Prostate gland (tissue), 2 donors: Measurements from ENCODE around the gene DNAJC22. TPM values are rescaled to one million over a fixed set of nuclear protein-coding genes. Genes with fewer than 3 reads are reported as not detected.

Source experiments
- DNase-seq: peaks from one replicate; pipeline ENCODE4 v3.0.0-alpha.2; 2019; ENCODE audit warnings: low spot score
- H3K27ac ChIP-seq, 2 donors: fragments of 200-600 bp; sonication (generic); 2 replicates each; pipeline ENCODE4 v1.5.1; 2017 to 2019
- H3K27me3 ChIP-seq: fragments of 200-600 bp; sonication (generic); replicated peaks from 2 replicates; pipeline ENCODE4 v1.5.1; 2019; ENCODE audit not compliant: insufficient read depth
- H3K36me3 ChIP-seq, 2 donors: fragments of 200-600 bp; sonication (generic); 1 replicate in 1 of 2; 2 replicates in 1 of 2; pipeline versions ENCODE4 v1.5.1 to v1.8.1; 2017 to 2019
- H3K4me1 ChIP-seq: fragments of 200-600 bp; sonication (generic); replicated peaks from 2 replicates; pipeline ENCODE4 v1.5.1; 2019
- H3K4me3 ChIP-seq, 2 donors: fragments of 200-600 bp; sonication (generic); 2 replicates each; pipeline ENCODE4 v1.5.1; 2017 to 2019
- H3K9me3 ChIP-seq: fragments of 200-600 bp; sonication (generic); 2 replicates; pipeline ENCODE4 v1.5.1; 2017
- POLR2A ChIP-seq: fragments of 450-650 bp; IDR thresholded peaks from one replicate; pipeline ENCODE4 v1.6.1; 2016; ENCODE audit warnings: antibody characterized with exemption, mild to moderate bottlenecking
- POLR2AphosphoS5 ChIP-seq: sonication (generic); formaldehyde crosslinking; IDR thresholded peaks from one replicate; pipeline ENCODE4 v1.6.1; 2017; ENCODE audit warnings: antibody characterized with exemption
- WGBS: methylation state at CpG from one replicate; pipeline ENCODE4 v1.1.5; 2018; 5-methylcytosine and 5-hydroxymethylcytosine counted together
- intact Hi-C: fragments of 100-400 bp; cut with DNase I; formaldehyde crosslinking; loops from one replicate; pipeline ENCODE4 v1.14.2; 2022
- total RNA-seq, 2 donors: library from RNA; depleted of rRNA; stranded (reverse); fragments of >200 nt; gene quantifications; one replicate each; pipeline ENCODE4 v1.1.0, GENCODE V29; 2016
- TF ChIP-seq, protein P1 (sequence below), 4 experiments: fragments of 200-600 bp in 2 of 4; fragments of 450-650 bp in 2 of 4; sonication (generic) in 2 of 4; IDR thresholded peaks; 1 replicate in 3 of 4; 2 replicates in 1 of 4; pipeline ENCODE4 v1.5.1; 2016 to 2019; ENCODE audit warnings: antibody characterized with exemption in 4 of 4, mild to moderate bottlenecking in 2 of 4, moderate library complexity in 2 of 4

Gene DNAJC22
- total RNA-seq, 2 donors from 2014 or later: 0.23 to 4.3 TPM

DNA sequence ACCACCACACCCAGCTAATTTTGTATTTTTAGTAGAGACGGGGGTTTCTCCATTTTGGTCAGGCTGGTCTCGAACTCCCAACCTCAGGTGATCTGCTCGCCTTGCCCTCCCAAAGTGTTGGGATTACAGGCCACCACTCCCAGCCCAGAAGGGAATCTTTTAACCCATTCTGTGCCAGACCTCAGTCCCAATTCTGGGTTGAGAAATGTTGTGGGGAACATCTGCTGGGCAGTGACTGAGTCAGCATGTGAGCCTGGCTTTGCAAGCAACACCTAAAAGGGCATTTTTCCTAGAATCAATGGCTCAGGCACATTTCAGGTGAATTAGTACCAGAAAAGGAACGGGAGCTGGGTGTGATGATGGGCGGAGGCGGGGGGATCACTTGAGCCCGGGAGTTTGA lies 13.0 kb downstream of the DNAJC22 start:
- no peaks in the 10 kb centered on the region for H3K9me3 ChIP-seq
- TF ChIP-seq POLR2A: no peak
- TF ChIP-seq, protein P1, sequence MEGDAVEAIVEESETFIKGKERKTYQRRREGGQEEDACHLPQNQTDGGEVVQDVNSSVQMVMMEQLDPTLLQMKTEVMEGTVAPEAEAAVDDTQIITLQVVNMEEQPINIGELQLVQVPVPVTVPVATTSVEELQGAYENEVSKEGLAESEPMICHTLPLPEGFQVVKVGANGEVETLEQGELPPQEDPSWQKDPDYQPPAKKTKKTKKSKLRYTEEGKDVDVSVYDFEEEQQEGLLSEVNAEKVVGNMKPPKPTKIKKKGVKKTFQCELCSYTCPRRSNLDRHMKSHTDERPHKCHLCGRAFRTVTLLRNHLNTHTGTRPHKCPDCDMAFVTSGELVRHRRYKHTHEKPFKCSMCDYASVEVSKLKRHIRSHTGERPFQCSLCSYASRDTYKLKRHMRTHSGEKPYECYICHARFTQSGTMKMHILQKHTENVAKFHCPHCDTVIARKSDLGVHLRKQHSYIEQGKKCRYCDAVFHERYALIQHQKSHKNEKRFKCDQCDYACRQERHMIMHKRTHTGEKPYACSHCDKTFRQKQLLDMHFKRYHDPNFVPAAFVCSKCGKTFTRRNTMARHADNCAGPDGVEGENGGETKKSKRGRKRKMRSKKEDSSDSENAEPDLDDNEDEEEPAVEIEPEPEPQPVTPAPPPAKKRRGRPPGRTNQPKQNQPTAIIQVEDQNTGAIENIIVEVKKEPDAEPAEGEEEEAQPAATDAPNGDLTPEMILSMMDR (IDR thresholded peaks at IDR 0.05): no peak
- TF ChIP-seq POLR2AphosphoS5: no peak
- WGBS: 69% methylated on average over 7 of the region's 7 CpGs
- no peak overlapping the region for H3K27ac ChIP-seq
- H3K36me3 ChIP-seq: no peaks in the 10 kb centered on the region
- H3K4me1 ChIP-seq: no peaks in the 10 kb centered on the region
- no peak overlapping the region for H3K4me3 ChIP-seq
- no peak for DNase-seq
- H3K27me3 ChIP-seq: no peaks in the 10 kb centered on the region
- intact Hi-C loops: loop anchor here (5.0 kb wide), 1 partner anchor 153 kb away; no protein-coding TSS in a partner anchor

DNA sequence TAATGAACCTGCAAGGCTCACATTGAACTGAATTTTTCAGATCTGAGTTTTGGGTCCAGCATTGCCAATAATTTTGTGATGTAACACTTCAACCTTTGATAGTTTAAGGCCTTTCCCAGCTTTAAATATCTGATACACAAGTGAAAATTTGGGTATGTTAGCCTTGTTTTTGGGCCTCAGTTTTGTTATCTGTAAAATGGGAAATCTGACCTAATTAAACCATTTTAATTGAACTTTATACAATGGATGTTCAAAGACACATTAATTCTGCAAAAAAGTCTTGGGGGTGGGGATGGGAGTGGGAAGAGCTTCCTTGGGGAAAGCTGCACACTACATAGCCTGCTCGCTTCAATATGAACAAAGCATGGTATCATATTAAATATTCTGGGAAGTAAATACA lies 15.4 kb downstream of the DNAJC22 start:
- DNase-seq: no peak
- WGBS: 93% methylated on average over 1 of the region's 1 CpG
- H3K36me3 ChIP-seq: no peaks in the 10 kb centered on the region
- H3K4me1 ChIP-seq: no peaks in the 10 kb centered on the region
- TF ChIP-seq, protein P1 (IDR thresholded peaks at IDR 0.05): no peak
- TF ChIP-seq POLR2AphosphoS5 (no peak), POLR2A (no peak)
- intact Hi-C loops: no loop called here
- no peak overlapping the region for H3K27ac ChIP-seq
- no peak overlapping the region for H3K4me3 ChIP-seq
- no peaks in the 10 kb centered on the region for H3K27me3 ChIP-seq
- H3K9me3 ChIP-seq: no peaks in the 10 kb centered on the region

DNA sequence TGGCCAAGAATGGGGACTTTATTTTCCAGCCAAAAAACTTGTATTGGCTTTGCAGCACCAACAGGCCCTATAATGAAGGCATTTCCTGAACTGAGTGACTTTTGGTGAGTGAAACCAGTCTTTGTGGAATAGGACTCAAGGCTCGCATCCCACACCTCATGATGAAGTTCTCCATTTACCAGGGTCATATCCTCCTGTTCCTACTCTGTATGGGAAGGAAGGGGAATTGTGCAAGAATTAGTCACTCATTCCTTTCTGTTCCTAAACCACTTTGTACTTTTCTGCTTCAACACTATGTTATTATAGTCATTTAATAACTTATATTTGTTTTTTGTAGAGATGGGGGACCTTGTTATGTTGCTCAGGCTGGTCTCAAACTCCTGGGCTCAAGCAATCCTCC lies 18.3 kb downstream of the DNAJC22 start:
- Histone ChIP-seq H3K27ac (no peak overlapping the region), H3K36me3 (no peaks in the 10 kb centered on the region), H3K27me3 (no peaks in the 10 kb centered on the region), H3K9me3 (no peaks in the 10 kb centered on the region), H3K4me1 (no peaks in the 10 kb centered on the region), H3K4me3 (no peak overlapping the region)
- DNase-seq: no peak
- intact Hi-C loops: no loop called here
- TF ChIP-seq POLR2AphosphoS5 (no peak), POLR2A (no peak)
- TF ChIP-seq, protein P1 (IDR thresholded peaks at IDR 0.05): no peak
- 79% methylated on average over 1 of the region's 1 CpG for WGBS

DNA sequence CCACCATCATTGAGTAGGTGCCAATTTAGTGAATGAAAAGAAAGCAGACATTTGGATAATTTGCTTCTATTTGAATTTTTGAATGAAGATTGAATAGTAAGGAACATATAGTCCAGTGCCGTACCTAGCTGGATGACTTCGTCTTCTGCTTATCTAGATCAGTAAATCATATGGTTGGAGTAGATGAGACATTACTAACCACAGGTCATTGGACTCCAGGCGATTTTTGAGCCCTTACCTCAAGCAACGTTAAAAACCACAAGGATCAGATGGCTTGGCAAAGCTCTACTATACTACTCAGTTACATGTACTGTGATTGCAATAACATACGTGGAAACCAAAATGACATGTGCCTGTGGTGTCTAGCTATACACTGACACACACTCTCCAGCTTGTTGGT lies 18.9 kb downstream of the DNAJC22 start:
- intact Hi-C loops: no loop called here
- 78% methylated on average over 5 of the region's 5 CpGs for WGBS

DNA sequence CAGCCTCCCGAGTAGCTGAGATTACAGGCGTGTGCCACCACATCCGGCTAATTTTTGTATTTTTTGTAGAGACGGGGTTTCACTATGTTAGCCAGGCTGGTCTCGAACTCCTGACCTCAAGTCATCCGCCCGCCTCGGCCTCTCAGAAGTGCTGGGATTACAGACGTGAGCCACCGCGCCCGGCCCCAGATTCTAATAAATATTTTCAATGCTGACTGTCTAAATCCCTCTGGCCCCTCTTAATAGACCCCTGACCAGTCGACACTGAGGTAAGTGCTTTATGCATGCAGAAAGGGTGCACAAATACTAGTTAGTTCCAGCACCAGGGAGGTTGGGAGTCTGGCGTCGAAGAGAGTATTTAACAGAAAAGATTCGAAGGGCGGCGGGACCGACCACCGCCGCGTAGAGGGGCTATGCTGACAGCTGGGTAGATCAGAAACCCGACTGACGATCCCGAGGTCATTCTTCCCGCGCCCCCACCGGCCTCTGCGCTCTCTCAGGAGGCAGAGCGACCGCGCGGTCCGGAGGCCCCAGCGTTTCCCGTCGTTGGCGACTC lies 19.5 kb downstream of the DNAJC22 start:
- H3K36me3 ChIP-seq: no peaks in the 10 kb centered on the region
- H3K27ac ChIP-seq: peak overlapping the region; percentile 86 to 94
- 12% methylated on average over 35 of the region's 38 CpGs for WGBS
- no peaks in the 10 kb centered on the region for H3K27me3 ChIP-seq
- DNase-seq: no peak
- peak overlapping the region; percentile 74 to 86 for H3K4me3 ChIP-seq
- no peaks in the 10 kb centered on the region for H3K9me3 ChIP-seq
- no peak for TF ChIP-seq POLR2AphosphoS5
- TF ChIP-seq POLR2A: no peak
- TF ChIP-seq, protein P1 (IDR thresholded peaks at IDR 0.05): no peak
- no peaks in the 10 kb centered on the region for H3K4me1 ChIP-seq
- intact Hi-C loops: no loop called here

More for the DNA sequence above, 18.9 kb downstream of the DNAJC22 start:
- TF ChIP-seq POLR2A (no peak), POLR2AphosphoS5 (no peak)
- TF ChIP-seq, protein P1 (IDR thresholded peaks at IDR 0.05): no peak
- Histone ChIP-seq H3K36me3 (no peaks in the 10 kb centered on the region), H3K4me1 (no peaks in the 10 kb centered on the region), H3K27me3 (no peaks in the 10 kb centered on the region), H3K4me3 (no peak overlapping the region), H3K9me3 (no peaks in the 10 kb centered on the region), H3K27ac (no peak overlapping the region)
- DNase-seq: no peak
